ENCODE data around the gene GEMIN2. TPM values are rescaled to one million over a fixed set of nuclear protein-coding genes. Genes with fewer than 3 reads are reported as not detected.
"Not testable (repeated sequence)": the region's sequence is repeated elsewhere in the genome, so short reads cannot be mapped to it uniquely, and the experiment has no call there.

The GEMIN2 gene
- total RNA-seq, 6 experiments from 2014 or later: 3.4 to 9.9 (median 6.0) TPM

- Histone ChIP-seq H3K9me3 (no peaks in the 10 kb centered on the region), H3K27me3 (no peaks in the 10 kb centered on the region), H3K27ac (peak overlapping the region; percentile 97 to 99 (median 99)), H3K4me1 (peaks cover 0 to 27% (median 8%) of the 10 kb centered on the region in 4 donors), H3K36me3 (no peaks in the 10 kb centered on the region), H3K4me3 (peak overlapping the region; percentile 90 to 93 (median 90))
- peak in 1 of 3 donors; percentile 62 for DNase-seq
- intact Hi-C loops (cut with DNase I): no loop called here
- TF ChIP-seq CTCF (IDR thresholded peaks at IDR 0.05) (no peak), POLR2A (IDR thresholded peaks at IDR 0.05) (peak; percentile 8)
- peak; percentile 66 to 77 (median 72) for ATAC-seq
- WGBS (ENCODE audit: insufficient coverage, low coverage, low lambda C conversion rate, missing lambda C conversion rate): 3% methylated on average over 10 of the region's 23 CpGs
These were observed 11.7 kb upstream of the GEMIN2 start for GRCh38 chr14:39102265-39102968.

GRCh38 chr14:39102969-39103957 is 10.9 kb upstream of the GEMIN2 start, which contains the start of gene SEC23A:
Gene SEC23A (minus strand): TSS chr14:39103235. CDS start chr14:39096118, 7,117 bp downstream.
- intact Hi-C loops (cut with DNase I): no loop called here
- DNase-seq (peak; percentile 95 to 98 (median 97)), ATAC-seq (peak; percentile 96 to 99 (median 97))
- TF ChIP-seq CTCF (IDR thresholded peaks at IDR 0.05) (no peak), POLR2A (IDR thresholded peaks at IDR 0.05) (peak; percentile 90)
- WGBS (ENCODE audit: insufficient coverage, low coverage, low lambda C conversion rate, missing lambda C conversion rate): under 1% methylated on average over 14 of the region's 58 CpGs
- Histone ChIP-seq H3K36me3 (no peaks in the 10 kb centered on the region), H3K27me3 (no peaks in the 10 kb centered on the region), H3K4me3 (peak within 1 kb of the TSS; percentile 90 to 93 (median 90)), H3K4me1 (peaks cover 0 to 27% (median 8%) of the 10 kb centered on the region in 4 donors), H3K9me3 (no peaks in the 10 kb centered on the region), H3K27ac (peak within 1 kb of the TSS; percentile 97 to 99 (median 99))

GRCh38 chr14:39104078-39104801 is 9.9 kb upstream of the GEMIN2 start:
- ATAC-seq; H3K36me3 ChIP-seq; H3K9me3 ChIP-seq; H3K27me3 ChIP-seq; DNase-seq; intact Hi-C loops (cut with DNase I): not testable (repeated sequence)
- Histone ChIP-seq H3K4me1 (peaks cover 0 to 27% (median 8%) of the 10 kb centered on the region in 4 donors), H3K4me3 (peak overlapping the region in 2 of 3 donors; percentile 90), H3K27ac (peak overlapping the region; percentile 97 to 99 (median 99))
- WGBS (ENCODE audit: insufficient coverage, low coverage, low lambda C conversion rate, missing lambda C conversion rate): 89% methylated on average over 17 of the region's 17 CpGs

- peaks cover 0 to 9% (median 4%) of the 10 kb centered on the region in 4 donors for H3K4me1 ChIP-seq
- no peak overlapping the region for H3K4me3 ChIP-seq
- H3K36me3 ChIP-seq: no peaks in the 10 kb centered on the region
- H3K27ac ChIP-seq: no peak overlapping the region
- TF ChIP-seq CTCF (IDR thresholded peaks at IDR 0.05): peak; percentile 49 to 59 (median 56)
- no peak for TF ChIP-seq POLR2A (IDR thresholded peaks at IDR 0.05)
- DNase-seq: no peak
- H3K9me3 ChIP-seq: no peaks in the 10 kb centered on the region
- H3K27me3 ChIP-seq: no peaks in the 10 kb centered on the region
- 59% methylated on average over 2 of the region's 2 CpGs for WGBS (ENCODE audit: insufficient coverage, low coverage, low lambda C conversion rate, missing lambda C conversion rate)
- intact Hi-C loops (cut with DNase I): no loop called here
- ATAC-seq: peak in 2 of 4 donors; percentile 23 to 25
These were observed 6.5 kb upstream of the GEMIN2 start for GRCh38 chr14:39107591-39107996.
